GM12872 (cell line): ENCODE measurements around the gene IL31.
A peak's percentile ranks its signal among the peaks of the same experiment; 100 is the strongest.

Source experiments
- CTCF ChIP-seq: IDR thresholded peaks from 3 replicates; pipeline ENCODE4 v1.5.1; 2011; ENCODE audit warnings: low read depth, mild to moderate bottlenecking, low read length, moderate library complexity; ENCODE audit not compliant: insufficient read depth

IL31 gene

GRCh38 chr12:122133192-122133950, 40.6 kb downstream of the IL31 start:
- TF ChIP-seq CTCF, result no peak

GRCh38 chr12:122130150-122130549, 43.9 kb downstream of the IL31 start:
- TF ChIP-seq CTCF, result no peak

GRCh38 chr12:122129131-122129530, 44.9 kb downstream of the IL31 start:
- TF ChIP-seq CTCF, result no peak

- no peak for TF ChIP-seq CTCF
Measured at GRCh38 chr12:122128481-122128880, 45.5 kb downstream of the IL31 start.

GRCh38 chr12:122127839-122128238, 46.2 kb downstream of the IL31 start:
- TF ChIP-seq CTCF, result no peak

- 0 out of 3 replicates have a peak, but pooled peaks have one; percentile 2 for TF ChIP-seq CTCF
Measured at GRCh38 chr12:122126713-122127597, 47.1 kb downstream of the IL31 start.

- no peak for TF ChIP-seq CTCF
Measured at GRCh38 chr12:122126342-122126635, 47.7 kb downstream of the IL31 start.
